Measurements from ENCODE around the gene CASK. TPM values are rescaled to one million over a fixed set of nuclear protein-coding genes. Genes with fewer than 3 reads are reported as not detected.

CASK gene
- total and polyA plus RNA-seq, 4 donors, result 3.6 to 14.8 (median 6.2) TPM

DNA sequence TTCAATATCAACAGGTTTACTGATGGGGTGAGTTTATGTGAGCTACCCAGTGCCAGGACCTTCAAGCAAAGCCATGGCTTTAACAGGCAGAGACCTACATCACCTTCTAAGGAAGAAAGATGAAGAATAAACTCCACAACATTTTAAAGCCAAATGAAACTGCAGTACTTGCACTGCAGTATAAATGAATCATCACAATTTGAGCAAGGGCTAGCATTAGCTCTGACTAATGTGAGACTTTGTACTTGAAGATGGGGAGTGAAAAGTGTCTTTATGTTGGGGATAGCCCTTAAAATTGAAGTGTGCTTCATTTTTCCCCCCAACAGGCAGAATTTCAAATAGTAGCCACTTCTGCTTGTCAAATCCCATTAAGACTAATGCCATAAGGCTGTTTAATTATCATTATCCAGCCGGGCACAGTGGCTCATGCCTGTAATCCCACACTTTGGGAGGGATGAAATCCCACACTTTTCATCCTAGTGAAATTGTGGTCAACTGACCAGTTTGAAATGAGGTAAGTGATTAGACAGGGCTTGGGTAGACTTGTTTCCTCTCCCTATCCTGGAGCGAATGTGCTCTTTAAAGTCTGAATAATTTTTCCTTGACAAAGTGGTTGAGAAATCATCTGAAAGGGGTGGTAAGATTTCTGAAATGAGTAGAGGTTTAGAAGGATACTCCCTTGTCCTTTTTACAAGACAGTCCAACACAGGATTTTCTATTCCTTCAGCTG lies 261.8 kb downstream of the CASK start:
- H3K9me3 ChIP-seq (ENCODE audit: control insufficient read depth in 4 of 4, low read length in 3 of 4), result no peaks in the 10 kb centered on the region
- no peaks in the 10 kb centered on the region for H3K27me3 ChIP-seq (ENCODE audit: control insufficient read depth in 4 of 4, insufficient read depth in 4 of 4, low read length in 3 of 4)
- H3K4me1 ChIP-seq (ENCODE audit: control insufficient read depth in 4 of 4, insufficient read depth in 4 of 4, low read length in 3 of 4), result no peaks in the 10 kb centered on the region
- no peak for DNase-seq (ENCODE audit: low spot score)
- H3K9ac ChIP-seq (ENCODE audit: low read depth in 1 of 2, low read length in 2 of 2), result no peak overlapping the region
- no peak overlapping the region for H3K4me3 ChIP-seq (ENCODE audit: low read depth in 1 of 3, low read length in 3 of 3)
- WGBS, result 100% methylated on average over 2 of the region's 2 CpGs
- TF ChIP-seq, protein P1, sequence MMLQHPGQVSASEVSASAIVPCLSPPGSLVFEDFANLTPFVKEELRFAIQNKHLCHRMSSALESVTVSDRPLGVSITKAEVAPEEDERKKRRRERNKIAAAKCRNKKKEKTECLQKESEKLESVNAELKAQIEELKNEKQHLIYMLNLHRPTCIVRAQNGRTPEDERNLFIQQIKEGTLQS (IDR thresholded peaks at IDR 0.05), result no peak
- no peak for TF ChIP-seq RAD21 (IDR thresholded peaks at IDR 0.05)
- TF ChIP-seq HNF4G (IDR thresholded peaks at IDR 0.05), result no peak
- no peak for TF ChIP-seq RXRA (IDR thresholded peaks at IDR 0.05)
- TF ChIP-seq SP1 (IDR thresholded peaks at IDR 0.05), result no peak
- no peak for TF ChIP-seq TAF1 (conservative IDR thresholded peaks at IDR 0.05)
- TF ChIP-seq JUND (IDR thresholded peaks at IDR 0.05), result no peak
- no peak for TF ChIP-seq FOXA1 (IDR thresholded peaks at IDR 0.05)
- H3K27ac ChIP-seq (ENCODE audit: low read depth in 1 of 2, low read length in 2 of 2), result no peak overlapping the region
- H3K36me3 ChIP-seq (ENCODE audit: control insufficient read depth in 4 of 4, insufficient read depth in 3 of 4, low read depth in 1 of 4, low read length in 3 of 4), result peaks cover 0 to 5% (median 2%) of the 10 kb centered on the region in 4 donors

DNA sequence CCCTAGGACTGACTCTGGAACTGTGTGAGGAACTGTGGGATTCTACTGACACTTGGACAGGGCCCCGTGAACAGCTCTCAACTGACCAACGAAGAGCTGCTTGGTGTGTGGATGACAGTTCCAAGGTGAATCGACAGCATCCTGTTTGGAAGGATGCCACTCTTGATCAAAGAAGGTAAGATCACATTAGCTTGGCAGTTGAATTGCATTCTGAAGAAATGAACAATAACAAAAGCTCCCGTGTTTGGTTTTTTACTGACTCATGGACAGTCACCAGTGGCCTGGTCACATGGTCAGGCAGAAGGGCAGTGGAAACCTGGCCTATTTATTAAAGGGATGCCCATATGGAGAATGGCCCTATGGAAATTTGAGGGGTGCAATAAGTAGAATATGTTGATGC lies 267.7 kb downstream of the CASK start:
- Histone ChIP-seq H3K9me3 (ENCODE audit: control insufficient read depth in 4 of 4, low read length in 3 of 4) (no peaks in the 10 kb centered on the region), H3K4me3 (ENCODE audit: low read depth in 1 of 3, low read length in 3 of 3) (no peak overlapping the region), H3K9ac (ENCODE audit: low read depth in 1 of 2, low read length in 2 of 2) (no peak overlapping the region), H3K27ac (ENCODE audit: low read depth in 1 of 2, low read length in 2 of 2) (no peak overlapping the region), H3K36me3 (ENCODE audit: control insufficient read depth in 4 of 4, insufficient read depth in 3 of 4, low read depth in 1 of 4, low read length in 3 of 4) (peaks cover 0 to 5% (median 0%) of the 10 kb centered on the region in 4 donors), H3K4me1 (ENCODE audit: control insufficient read depth in 4 of 4, insufficient read depth in 4 of 4, low read length in 3 of 4) (no peaks in the 10 kb centered on the region), H3K27me3 (ENCODE audit: control insufficient read depth in 4 of 4, insufficient read depth in 4 of 4, low read length in 3 of 4) (no peaks in the 10 kb centered on the region)
- DNase-seq (ENCODE audit: low spot score), result no peak
- TF ChIP-seq JUND (IDR thresholded peaks at IDR 0.05), result no peak
- TF ChIP-seq FOXA2 (IDR thresholded peaks at IDR 0.05), result no peak
- TF ChIP-seq, protein P2, sequence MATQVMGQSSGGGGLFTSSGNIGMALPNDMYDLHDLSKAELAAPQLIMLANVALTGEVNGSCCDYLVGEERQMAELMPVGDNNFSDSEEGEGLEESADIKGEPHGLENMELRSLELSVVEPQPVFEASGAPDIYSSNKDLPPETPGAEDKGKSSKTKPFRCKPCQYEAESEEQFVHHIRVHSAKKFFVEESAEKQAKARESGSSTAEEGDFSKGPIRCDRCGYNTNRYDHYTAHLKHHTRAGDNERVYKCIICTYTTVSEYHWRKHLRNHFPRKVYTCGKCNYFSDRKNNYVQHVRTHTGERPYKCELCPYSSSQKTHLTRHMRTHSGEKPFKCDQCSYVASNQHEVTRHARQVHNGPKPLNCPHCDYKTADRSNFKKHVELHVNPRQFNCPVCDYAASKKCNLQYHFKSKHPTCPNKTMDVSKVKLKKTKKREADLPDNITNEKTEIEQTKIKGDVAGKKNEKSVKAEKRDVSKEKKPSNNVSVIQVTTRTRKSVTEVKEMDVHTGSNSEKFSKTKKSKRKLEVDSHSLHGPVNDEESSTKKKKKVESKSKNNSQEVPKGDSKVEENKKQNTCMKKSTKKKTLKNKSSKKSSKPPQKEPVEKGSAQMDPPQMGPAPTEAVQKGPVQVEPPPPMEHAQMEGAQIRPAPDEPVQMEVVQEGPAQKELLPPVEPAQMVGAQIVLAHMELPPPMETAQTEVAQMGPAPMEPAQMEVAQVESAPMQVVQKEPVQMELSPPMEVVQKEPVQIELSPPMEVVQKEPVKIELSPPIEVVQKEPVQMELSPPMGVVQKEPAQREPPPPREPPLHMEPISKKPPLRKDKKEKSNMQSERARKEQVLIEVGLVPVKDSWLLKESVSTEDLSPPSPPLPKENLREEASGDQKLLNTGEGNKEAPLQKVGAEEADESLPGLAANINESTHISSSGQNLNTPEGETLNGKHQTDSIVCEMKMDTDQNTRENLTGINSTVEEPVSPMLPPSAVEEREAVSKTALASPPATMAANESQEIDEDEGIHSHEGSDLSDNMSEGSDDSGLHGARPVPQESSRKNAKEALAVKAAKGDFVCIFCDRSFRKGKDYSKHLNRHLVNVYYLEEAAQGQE (IDR thresholded peaks at IDR 0.05), result no peak
- no peak for TF ChIP-seq FOXA1 (IDR thresholded peaks at IDR 0.05)
- no peak for TF ChIP-seq RAD21 (IDR thresholded peaks at IDR 0.05)
- TF ChIP-seq TAF1 (conservative IDR thresholded peaks at IDR 0.05), result no peak
- TF ChIP-seq HNF4G (IDR thresholded peaks at IDR 0.05), result no peak
- 95% methylated on average over 4 of the region's 4 CpGs for WGBS

DNA sequence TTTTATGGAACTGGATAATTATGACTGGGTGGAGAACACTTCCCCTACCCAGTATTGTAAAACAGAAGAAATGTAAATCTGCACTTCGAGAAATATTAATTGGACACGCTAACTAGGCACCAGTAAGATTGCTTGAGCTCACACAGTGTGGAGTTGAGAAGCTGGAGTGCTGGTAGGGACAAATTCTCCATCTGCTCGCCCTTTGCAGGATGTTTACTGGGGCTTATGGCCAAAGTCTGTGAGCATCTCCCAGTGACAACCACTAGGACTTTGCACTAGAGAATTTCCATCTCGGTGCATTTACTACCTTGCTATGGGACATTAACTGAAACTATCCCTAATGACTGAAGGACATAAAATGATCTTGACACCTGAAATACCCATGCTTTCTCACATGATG lies 268.3 kb downstream of the CASK start:
- H3K9ac ChIP-seq (ENCODE audit: low read depth in 1 of 2, low read length in 2 of 2), result no peak overlapping the region
- H3K4me1 ChIP-seq (ENCODE audit: control insufficient read depth in 4 of 4, insufficient read depth in 4 of 4, low read length in 3 of 4), result no peaks in the 10 kb centered on the region
- DNase-seq (ENCODE audit: low spot score), result no peak
- H3K27ac ChIP-seq (ENCODE audit: low read depth in 1 of 2, low read length in 2 of 2), result no peak overlapping the region
- no peaks in the 10 kb centered on the region for H3K27me3 ChIP-seq (ENCODE audit: control insufficient read depth in 4 of 4, insufficient read depth in 4 of 4, low read length in 3 of 4)
- no peaks in the 10 kb centered on the region for H3K9me3 ChIP-seq (ENCODE audit: control insufficient read depth in 4 of 4, low read length in 3 of 4)
- H3K4me3 ChIP-seq (ENCODE audit: low read depth in 1 of 3, low read length in 3 of 3), result no peak overlapping the region
- TF ChIP-seq, protein P3, sequence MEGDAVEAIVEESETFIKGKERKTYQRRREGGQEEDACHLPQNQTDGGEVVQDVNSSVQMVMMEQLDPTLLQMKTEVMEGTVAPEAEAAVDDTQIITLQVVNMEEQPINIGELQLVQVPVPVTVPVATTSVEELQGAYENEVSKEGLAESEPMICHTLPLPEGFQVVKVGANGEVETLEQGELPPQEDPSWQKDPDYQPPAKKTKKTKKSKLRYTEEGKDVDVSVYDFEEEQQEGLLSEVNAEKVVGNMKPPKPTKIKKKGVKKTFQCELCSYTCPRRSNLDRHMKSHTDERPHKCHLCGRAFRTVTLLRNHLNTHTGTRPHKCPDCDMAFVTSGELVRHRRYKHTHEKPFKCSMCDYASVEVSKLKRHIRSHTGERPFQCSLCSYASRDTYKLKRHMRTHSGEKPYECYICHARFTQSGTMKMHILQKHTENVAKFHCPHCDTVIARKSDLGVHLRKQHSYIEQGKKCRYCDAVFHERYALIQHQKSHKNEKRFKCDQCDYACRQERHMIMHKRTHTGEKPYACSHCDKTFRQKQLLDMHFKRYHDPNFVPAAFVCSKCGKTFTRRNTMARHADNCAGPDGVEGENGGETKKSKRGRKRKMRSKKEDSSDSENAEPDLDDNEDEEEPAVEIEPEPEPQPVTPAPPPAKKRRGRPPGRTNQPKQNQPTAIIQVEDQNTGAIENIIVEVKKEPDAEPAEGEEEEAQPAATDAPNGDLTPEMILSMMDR (IDR thresholded peaks at IDR 0.05; ENCODE audit: low read depth, low read length, missing input control), result no peak
- TF ChIP-seq NR2F2 (IDR thresholded peaks at IDR 0.05) (no peak), FOXA1 (IDR thresholded peaks at IDR 0.05) (no peak), RXRA (IDR thresholded peaks at IDR 0.05) (no peak), FOXA2 (IDR thresholded peaks at IDR 0.05) (no peak), RAD21 (IDR thresholded peaks at IDR 0.05) (no peak), JUND (IDR thresholded peaks at IDR 0.05) (no peak)
- TF ChIP-seq, protein P2 (IDR thresholded peaks at IDR 0.05), result no peak
- TF ChIP-seq, protein P4, sequence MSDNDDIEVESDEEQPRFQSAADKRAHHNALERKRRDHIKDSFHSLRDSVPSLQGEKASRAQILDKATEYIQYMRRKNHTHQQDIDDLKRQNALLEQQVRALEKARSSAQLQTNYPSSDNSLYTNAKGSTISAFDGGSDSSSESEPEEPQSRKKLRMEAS (IDR thresholded peaks at IDR 0.05), result no peak
- TF ChIP-seq, protein P5, sequence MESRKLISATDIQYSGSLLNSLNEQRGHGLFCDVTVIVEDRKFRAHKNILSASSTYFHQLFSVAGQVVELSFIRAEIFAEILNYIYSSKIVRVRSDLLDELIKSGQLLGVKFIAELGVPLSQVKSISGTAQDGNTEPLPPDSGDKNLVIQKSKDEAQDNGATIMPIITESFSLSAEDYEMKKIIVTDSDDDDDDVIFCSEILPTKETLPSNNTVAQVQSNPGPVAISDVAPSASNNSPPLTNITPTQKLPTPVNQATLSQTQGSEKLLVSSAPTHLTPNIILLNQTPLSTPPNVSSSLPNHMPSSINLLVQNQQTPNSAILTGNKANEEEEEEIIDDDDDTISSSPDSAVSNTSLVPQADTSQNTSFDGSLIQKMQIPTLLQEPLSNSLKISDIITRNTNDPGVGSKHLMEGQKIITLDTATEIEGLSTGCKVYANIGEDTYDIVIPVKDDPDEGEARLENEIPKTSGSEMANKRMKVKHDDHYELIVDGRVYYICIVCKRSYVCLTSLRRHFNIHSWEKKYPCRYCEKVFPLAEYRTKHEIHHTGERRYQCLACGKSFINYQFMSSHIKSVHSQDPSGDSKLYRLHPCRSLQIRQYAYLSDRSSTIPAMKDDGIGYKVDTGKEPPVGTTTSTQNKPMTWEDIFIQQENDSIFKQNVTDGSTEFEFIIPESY (IDR thresholded peaks at IDR 0.05), result no peak
- TF ChIP-seq, protein P1 (IDR thresholded peaks at IDR 0.05), result no peak
- 81% methylated on average over 4 of the region's 4 CpGs for WGBS
- peaks cover 0 to 5% (median 0%) of the 10 kb centered on the region in 4 donors for H3K36me3 ChIP-seq (ENCODE audit: control insufficient read depth in 4 of 4, insufficient read depth in 3 of 4, low read depth in 1 of 4, low read length in 3 of 4)
